NT2/D1 (cell line): ENCODE measurements around the gene S100PBP.
A peak's percentile ranks its signal among the peaks of the same experiment; 100 is the strongest.

Source experiments
- DNase-seq: peaks from one replicate; pipeline ENCODE4 v3.0.0-alpha.2; 2011; ENCODE audit warnings: low read depth, low spot score
- H3K27me3 ChIP-seq: 2 replicates; pipeline ENCODE4 v1.6.0; 2011; ENCODE audit warnings: mild to moderate bottlenecking; ENCODE audit not compliant: insufficient read length, insufficient read depth
- H3K36me3 ChIP-seq: 2 replicates; pipeline ENCODE4 v1.6.1; 2011; ENCODE audit warnings: mild to moderate bottlenecking, low read length, mixed read lengths; ENCODE audit not compliant: insufficient read depth, insufficient read length
- H3K4me1 ChIP-seq: 2 replicates; pipeline ENCODE4 v1.5.1; 2011; ENCODE audit not compliant: insufficient read depth, insufficient read length
- H3K4me3 ChIP-seq: 2 replicates; pipeline ENCODE4 v1.5.1; 2011; ENCODE audit warnings: low read depth; ENCODE audit not compliant: insufficient read length
- H3K9ac ChIP-seq: 2 replicates; pipeline ENCODE4 v1.6.0; 2011; ENCODE audit warnings: low read depth; ENCODE audit not compliant: insufficient read length
- H3K9me3 ChIP-seq: 2 replicates; pipeline ENCODE4 v1.5.1; 2011; ENCODE audit warnings: mild to moderate bottlenecking, low read length; ENCODE audit not compliant: insufficient read depth
- SUZ12 ChIP-seq: IDR thresholded peaks from 2 replicates; pipeline ENCODE4 v1.6.1; 2011; ENCODE audit not compliant: insufficient read length, insufficient read depth; ENCODE audit errors: extremely low read depth
- YY1 ChIP-seq: IDR thresholded peaks from 2 replicates; pipeline ENCODE4 v1.6.1; 2011; ENCODE audit not compliant: insufficient read length, insufficient read depth
- ZNF274 ChIP-seq: IDR thresholded peaks from 2 replicates; pipeline ENCODE4 v1.6.1; 2011; ENCODE audit warnings: mild to moderate bottlenecking, low read depth, low read length

The S100PBP gene

GRCh38 chr1:32772281-32773017 lies 45.0 kb upstream of the S100PBP start:
- Histone ChIP-seq H3K9me3 (no peaks in the 10 kb centered on the region), H3K4me1 (peaks cover 46% of the 10 kb centered on the region), H3K4me3 (no peak overlapping the region), H3K36me3 (peaks cover 84% of the 10 kb centered on the region), H3K9ac (no peak overlapping the region), H3K27me3 (no peaks in the 10 kb centered on the region)
- DNase-seq, result no peak
- no peak for TF ChIP-seq YY1
- TF ChIP-seq ZNF274, result no peak
- TF ChIP-seq SUZ12, result no peak

GRCh38 chr1:32773018-32773763 lies 44.3 kb upstream of the S100PBP start:
- TF ChIP-seq YY1 (no peak), SUZ12 (no peak), ZNF274 (no peak)
- peaks cover 84% of the 10 kb centered on the region for H3K36me3 ChIP-seq
- no peaks in the 10 kb centered on the region for H3K27me3 ChIP-seq
- H3K4me3 ChIP-seq, result no peak overlapping the region
- DNase-seq, result peak; percentile 86
- H3K4me1 ChIP-seq, result peaks cover 40% of the 10 kb centered on the region
- no peaks in the 10 kb centered on the region for H3K9me3 ChIP-seq
- H3K9ac ChIP-seq, result no peak overlapping the region

- Histone ChIP-seq H3K27me3 (no peaks in the 10 kb centered on the region), H3K9ac (no peak overlapping the region), H3K9me3 (no peaks in the 10 kb centered on the region), H3K36me3 (peaks cover 80% of the 10 kb centered on the region), H3K4me1 (peaks cover 39% of the 10 kb centered on the region), H3K4me3 (no peak overlapping the region)
- no peak for TF ChIP-seq YY1
- TF ChIP-seq ZNF274, result no peak
- no peak for TF ChIP-seq SUZ12
- no peak for DNase-seq
Observed at GRCh38 chr1:32773764-32774463, 43.5 kb upstream of the S100PBP start.

GRCh38 chr1:32774464-32774808 lies 43.0 kb upstream of the S100PBP start:
- H3K4me3 ChIP-seq, result no peak overlapping the region
- no peak for TF ChIP-seq SUZ12
- no peak for TF ChIP-seq YY1
- no peak for TF ChIP-seq ZNF274
- no peak for DNase-seq
- no peak overlapping the region for H3K9ac ChIP-seq
- H3K4me1 ChIP-seq, result peaks cover 38% of the 10 kb centered on the region
- H3K9me3 ChIP-seq, result no peaks in the 10 kb centered on the region
- H3K27me3 ChIP-seq, result no peaks in the 10 kb centered on the region
- H3K36me3 ChIP-seq, result peaks cover 80% of the 10 kb centered on the region

GRCh38 chr1:32774950-32775634 lies 42.4 kb upstream of the S100PBP start:
- Histone ChIP-seq H3K9me3 (no peaks in the 10 kb centered on the region), H3K4me3 (no peak overlapping the region), H3K36me3 (peaks cover 81% of the 10 kb centered on the region), H3K4me1 (peaks cover 31% of the 10 kb centered on the region), H3K27me3 (no peaks in the 10 kb centered on the region), H3K9ac (no peak overlapping the region)
- DNase-seq, result no peak
- no peak for TF ChIP-seq SUZ12
- no peak for TF ChIP-seq ZNF274
- no peak for TF ChIP-seq YY1

- H3K4me1 ChIP-seq, result peaks cover 25% of the 10 kb centered on the region
- H3K36me3 ChIP-seq, result peaks cover 82% of the 10 kb centered on the region
- H3K4me3 ChIP-seq, result no peak overlapping the region
- no peak for TF ChIP-seq YY1
- TF ChIP-seq ZNF274, result no peak
- no peaks in the 10 kb centered on the region for H3K9me3 ChIP-seq
- no peak overlapping the region for H3K9ac ChIP-seq
- H3K27me3 ChIP-seq, result no peaks in the 10 kb centered on the region
- DNase-seq, result no peak
Observed at GRCh38 chr1:32775640-32776337, 41.7 kb upstream of the S100PBP start.

GRCh38 chr1:32779242-32779641 lies 38.2 kb upstream of the S100PBP start:
- TF ChIP-seq ZNF274, result no peak
- no peak for TF ChIP-seq YY1
- no peak for TF ChIP-seq SUZ12
- Histone ChIP-seq H3K27me3 (no peaks in the 10 kb centered on the region), H3K9me3 (no peaks in the 10 kb centered on the region), H3K36me3 (peaks cover 85% of the 10 kb centered on the region), H3K4me3 (no peak overlapping the region), H3K4me1 (peaks cover 5% of the 10 kb centered on the region), H3K9ac (no peak overlapping the region)
- no peak for DNase-seq
